DMS 273 (cell line): Measurements from ENCODE around the gene OOSP4B.
"Not testable (repeated sequence)": the region's sequence is repeated elsewhere in the genome, so short reads cannot be mapped to it uniquely, and the experiment has no call there.

Experiments used
- DNase-seq: peaks from one replicate; lab custom pipeline; 2025; ENCODE audit not compliant: unreplicated experiment; lab: John Stamatoyannopoulos, UW

The OOSP4B gene

DNA sequence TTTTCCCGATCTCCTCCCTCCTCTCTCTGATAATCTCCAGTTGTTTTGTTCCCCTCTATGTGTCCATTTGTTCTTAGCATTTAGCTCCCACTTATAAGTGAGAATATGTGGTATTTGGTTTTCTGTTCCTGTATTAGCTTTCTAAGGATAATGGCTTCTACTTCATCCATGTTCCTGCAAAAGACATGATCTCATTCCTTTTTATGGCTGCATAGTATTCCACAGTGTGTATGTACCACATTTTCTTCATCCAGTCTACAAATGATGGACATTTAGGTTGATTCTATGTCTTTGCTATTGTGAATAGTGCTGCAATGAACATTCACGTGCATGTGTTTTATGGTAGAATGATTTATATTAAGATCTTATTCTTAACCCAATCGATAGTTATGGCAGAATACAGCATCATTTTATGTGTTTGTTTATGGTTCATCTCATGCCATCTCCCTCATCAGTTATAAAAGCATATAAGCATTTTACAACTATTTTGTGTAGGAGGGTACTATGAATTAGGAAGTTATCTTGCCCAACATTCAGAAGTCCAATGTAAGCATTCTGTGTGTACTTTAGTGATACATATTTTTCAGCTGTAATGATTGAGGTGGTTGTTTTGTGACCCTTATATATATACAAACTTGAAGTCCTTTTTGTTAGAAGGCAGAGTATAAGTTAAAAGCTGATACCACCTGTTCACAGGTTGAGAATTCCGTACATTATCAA is 42.7 kb downstream of the OOSP4B start:
- no peak for DNase-seq

DNA sequence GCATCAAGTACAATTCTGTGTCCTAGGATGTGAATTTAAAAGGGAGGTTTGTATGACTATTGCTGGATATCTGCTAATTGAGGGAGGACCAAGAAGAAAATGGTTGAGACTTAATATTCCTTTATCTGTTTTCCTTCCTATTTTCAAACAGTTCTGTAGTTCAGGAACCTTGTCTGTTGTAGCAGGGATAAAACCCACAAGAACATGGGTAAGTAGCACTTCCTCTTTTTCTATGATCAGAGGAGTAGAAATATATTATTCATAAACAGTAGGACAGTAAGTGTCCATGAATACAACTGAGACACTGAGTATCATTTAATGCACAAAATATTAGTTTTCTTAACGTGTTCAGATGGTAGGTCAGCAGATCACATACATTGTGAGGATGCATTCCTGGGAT is 47.1 kb downstream of the OOSP4B start:
- DNase-seq = no peak

DNA sequence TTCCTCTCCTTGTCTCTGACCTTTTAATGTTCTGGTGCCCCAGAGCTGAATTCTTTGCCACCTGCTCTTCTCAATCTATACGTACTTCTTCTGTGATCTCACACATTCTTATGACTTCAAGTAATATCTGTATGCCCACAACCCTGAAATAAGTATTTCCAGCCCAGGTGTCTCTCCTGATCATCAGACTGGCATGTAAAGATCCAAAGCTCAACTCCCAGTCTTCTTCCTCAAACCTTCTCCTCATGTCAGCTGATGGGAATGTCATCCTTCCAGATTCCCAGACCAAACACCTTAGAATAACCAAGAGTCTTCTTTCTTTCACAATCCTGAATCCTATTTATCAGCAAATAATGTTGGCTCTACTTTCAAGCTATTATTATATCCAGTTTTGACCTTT is 48.8 kb downstream of the OOSP4B start:
- no peak for DNase-seq

DNA sequence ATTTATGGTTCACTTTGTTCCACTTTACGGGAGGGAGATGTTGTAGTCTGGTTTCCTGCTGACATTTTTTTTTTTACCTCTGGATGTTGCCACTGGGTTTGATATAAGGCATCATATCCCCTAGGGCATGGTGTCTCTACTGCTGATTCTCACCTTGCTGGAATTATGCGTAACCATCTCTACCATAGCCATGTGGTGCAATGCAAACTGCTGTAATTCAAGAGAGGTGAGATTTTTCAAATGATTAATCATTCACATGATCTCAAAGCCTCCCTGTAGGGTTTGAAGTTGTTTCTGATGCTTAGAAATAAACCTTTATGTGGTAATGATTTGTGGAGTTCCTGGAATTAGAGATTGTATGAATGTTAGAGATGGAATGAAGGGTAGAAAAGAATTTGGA is 52.5 kb downstream of the OOSP4B start:
- no peak for DNase-seq

DNA sequence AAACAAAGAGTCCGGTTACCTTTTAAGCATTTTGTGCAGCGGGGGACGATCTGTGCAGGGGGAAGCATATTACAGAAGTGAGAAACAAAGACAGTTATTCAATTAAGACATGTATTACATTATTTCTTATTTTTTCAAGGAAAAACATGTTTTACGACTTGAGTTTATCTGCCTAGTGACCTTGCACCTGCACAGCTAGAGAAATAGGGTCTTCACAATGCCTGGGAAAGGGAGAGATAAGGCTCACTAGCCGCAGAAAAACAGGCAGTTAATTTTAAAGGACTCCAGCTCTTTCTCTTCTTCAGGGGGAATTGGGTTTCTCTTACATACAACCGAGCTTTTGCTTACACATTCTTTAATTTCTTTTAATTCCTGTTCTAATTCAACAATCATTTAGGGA is 54.7 kb downstream of the OOSP4B start:
- not testable (repeated sequence) for DNase-seq

DNA sequence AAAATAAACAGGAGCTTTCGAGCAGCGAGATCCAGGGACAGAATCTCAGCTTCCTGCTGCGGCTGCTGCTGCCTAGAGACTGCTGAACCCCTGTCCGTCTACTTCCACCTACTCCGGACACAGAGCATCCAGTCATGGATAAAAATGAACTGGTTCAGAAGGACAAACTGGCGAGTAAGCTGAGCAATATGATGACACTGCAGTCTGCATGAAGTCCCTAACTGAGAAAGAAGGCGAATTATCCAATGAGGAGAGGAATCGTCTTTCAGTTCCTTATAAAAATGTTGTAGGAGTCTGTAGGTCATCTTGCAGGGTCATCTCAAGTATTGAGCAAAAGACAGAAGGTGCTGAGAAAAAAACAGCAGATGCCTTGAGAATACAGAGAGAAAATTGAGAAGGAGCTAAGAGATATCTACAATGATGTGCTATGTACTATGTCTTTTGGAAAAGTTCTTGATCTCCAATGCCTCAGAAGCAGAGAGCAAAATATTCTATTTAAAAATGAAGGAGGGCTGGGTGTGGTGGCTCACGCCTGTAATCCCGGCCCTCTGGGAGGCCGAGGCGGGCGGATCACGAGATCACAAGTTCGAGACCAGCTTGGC is 60.3 kb downstream of the OOSP4B start:
- DNase-seq = no peak

DNA sequence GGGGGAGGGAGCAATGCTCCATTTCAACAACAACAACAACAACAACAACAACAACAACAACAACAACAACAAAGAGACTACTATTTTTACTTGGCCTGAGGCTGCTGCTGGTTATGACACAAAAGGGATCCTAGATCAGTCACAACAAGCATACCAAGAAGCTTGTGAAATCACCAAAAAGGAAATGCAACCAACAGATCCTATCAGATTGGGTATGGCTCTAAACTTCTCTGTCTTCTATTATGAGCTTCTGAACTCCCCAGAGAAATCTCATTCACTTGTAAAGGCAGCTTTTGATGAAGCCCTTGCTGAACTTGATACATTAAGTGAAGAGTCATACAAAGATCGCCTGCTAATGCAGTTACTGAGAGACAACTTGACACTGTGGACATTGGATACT is 61.0 kb downstream of the OOSP4B start:
- no peak for DNase-seq

DNA sequence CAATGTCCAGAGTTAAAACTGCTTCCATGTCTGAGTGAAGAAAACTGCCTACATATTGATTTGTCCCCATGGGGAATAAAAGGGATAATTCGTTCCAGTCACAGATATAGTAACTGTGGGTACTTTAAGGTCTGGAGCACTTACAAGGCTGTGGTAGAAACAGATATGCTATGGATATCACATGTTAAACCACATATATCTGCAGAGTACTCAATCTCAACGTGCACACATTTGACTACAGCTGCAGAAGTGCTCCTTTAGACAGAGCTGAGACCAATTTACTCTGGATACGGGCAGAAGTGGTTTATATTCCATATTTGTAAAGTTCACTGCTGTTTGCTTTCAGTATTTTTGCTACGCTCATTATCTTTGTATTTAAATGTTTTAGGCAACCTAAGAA is 61.8 kb downstream of the OOSP4B start:
- DNase-seq = no peak

DNA sequence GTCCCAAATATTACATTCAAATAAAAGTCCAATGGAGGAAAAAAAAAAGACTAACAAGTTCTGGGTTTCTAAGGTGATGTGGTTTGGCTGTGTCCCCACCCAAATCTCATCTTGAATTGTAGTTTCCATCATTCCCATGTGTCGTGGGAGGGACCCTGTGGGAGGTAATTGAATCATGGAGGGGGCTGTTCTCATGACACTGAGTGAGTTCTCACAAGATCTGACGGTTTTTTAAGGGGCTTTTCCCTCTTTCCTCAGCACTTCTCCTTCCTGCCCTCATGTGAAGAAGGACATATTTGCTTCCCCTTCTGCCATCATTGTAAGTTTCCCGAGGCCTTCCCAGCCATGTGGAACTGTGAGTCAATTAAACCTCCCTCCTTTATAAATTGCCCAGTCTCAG is 63.6 kb downstream of the OOSP4B start:
- no peak for DNase-seq
